A549 treated with CORT108297 at 1 μM for 4 hours (cell line): ENCODE data around the gene ABHD16A. TPM values are rescaled to one million over a fixed set of nuclear protein-coding genes. Genes with fewer than 3 reads are reported as not detected.

Experiments used
- total RNA-seq: library from RNA; stranded (reverse); fragments of 200-300 nt; extraction: Qiagen RNA extraction; gene quantifications from 5 replicates; pipeline ENCODE4 v1.2.3, GENCODE V29; 2022

The ABHD16A gene
- total RNA-seq, 1 experiment from 2014 or later, result 19.3 TPM

DNA sequence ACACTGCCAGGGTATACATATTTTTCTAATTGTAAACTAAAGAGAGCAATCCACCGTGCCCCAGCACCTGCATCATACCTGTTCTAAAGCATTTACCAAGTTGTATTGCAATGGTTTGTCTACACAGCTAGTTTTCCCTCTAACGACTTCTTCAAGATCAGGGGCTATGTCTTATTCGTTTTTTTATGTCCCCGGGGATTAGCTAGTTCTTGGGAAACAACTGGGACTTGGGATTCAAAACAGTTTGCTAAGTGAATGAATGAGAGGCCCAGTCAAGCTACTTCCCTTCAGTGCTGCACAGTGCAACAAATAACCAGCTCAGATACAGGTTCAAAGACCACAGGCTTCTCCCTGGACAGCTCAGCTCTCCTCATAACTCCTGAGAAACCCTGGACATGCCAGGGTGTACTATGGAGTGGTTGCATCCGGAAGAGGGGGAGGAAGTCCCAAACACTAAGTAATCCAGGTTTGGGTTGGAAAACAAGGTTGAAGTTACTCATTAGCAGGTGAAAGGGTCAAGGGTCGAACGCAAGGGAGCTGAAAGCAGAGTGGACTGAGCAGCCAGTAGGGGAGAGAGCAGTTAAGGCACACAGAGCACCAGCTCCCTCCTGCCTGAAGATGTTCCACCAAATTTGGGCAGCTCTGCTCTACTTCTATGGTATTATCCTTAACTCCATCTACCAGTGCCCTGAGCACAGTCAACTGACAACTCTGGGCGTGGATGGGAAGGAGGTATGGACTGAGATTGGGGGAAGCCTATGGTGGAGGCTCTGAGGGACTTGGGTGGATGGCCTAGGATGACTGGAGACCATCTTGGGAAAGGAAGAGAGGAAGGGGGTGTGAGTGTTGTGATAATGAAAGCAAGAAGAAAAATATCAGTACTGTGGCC lies 47.5 kb downstream of the ABHD16A start, which contains the start of gene APOM:
TSS of gene APOM (plus strand) at position 546 of the 889 bp plus-strand sequence. CDS start at position 619, 73 bp downstream.

Other genes starting within 250 kb of the ABHD16A start
- 7.0 to 9.3 TPM (median 7.4 TPM) in 5 replicates for gene MICB, start 205.2 kb downstream of the ABHD16A start, total RNA-seq
- not detected in 5 replicates for gene MCCD1, start 174.4 kb downstream of the ABHD16A start, total RNA-seq
- 321 to 413 TPM (median 373 TPM) in 5 replicates for gene DDX39B, start 161.3 kb downstream of the ABHD16A start, total RNA-seq
- 0.54 to 1.1 TPM (median 0.67 TPM) in 5 replicates for gene ATP6V1G2, start 156.7 kb downstream of the ABHD16A start, total RNA-seq
- 9.2 to 12.4 TPM (median 11.8 TPM) in 5 replicates for gene NFKBIL1, start 155.7 kb downstream of the ABHD16A start, total RNA-seq
- gene LTA, start 131.0 kb downstream of the ABHD16A start, total RNA-seq, result 0.11 to 0.23 TPM in 2 of 5 replicates, not detected in the others
- gene TNF, start 127.8 kb downstream of the ABHD16A start, total RNA-seq, result 0.06 to 0.36 TPM (median 0.09 TPM) in 4 of 5 replicates, not detected in the other
- gene LTB, start 120.9 kb downstream of the ABHD16A start, total RNA-seq, result 0.22 to 0.38 TPM (median 0.33 TPM) in 5 replicates
- gene LST1, start 117.0 kb downstream of the ABHD16A start, total RNA-seq, result 0.46 to 0.73 TPM in 2 of 5 replicates, not detected in the others
- not detected in 5 replicates for gene NCR3, start 110.3 kb downstream of the ABHD16A start, total RNA-seq
- not detected in 5 replicates for gene AIF1, start 88.1 kb downstream of the ABHD16A start, total RNA-seq
- gene PRRC2A, start 82.6 kb downstream of the ABHD16A start, total RNA-seq, result 69.6 to 93.6 TPM (median 87.5 TPM) in 5 replicates
- 114 to 156 TPM (median 146 TPM) in 5 replicates for gene BAG6, start 50.7 kb downstream of the ABHD16A start, total RNA-seq
- 2.9 to 4.1 TPM (median 3.0 TPM) in 5 replicates for gene APOM, start 47.4 kb downstream of the ABHD16A start, total RNA-seq
- gene C6orf47, start 42.5 kb downstream of the ABHD16A start, total RNA-seq, result 10.3 to 13.2 TPM (median 12.6 TPM) in 5 replicates
- gene GPANK1, start 38.3 kb downstream of the ABHD16A start, total RNA-seq, result 10.8 to 12.2 TPM (median 11.7 TPM) in 5 replicates
- gene CSNK2B, start 37.2 kb downstream of the ABHD16A start, total RNA-seq, result 165 to 184 TPM (median 170 TPM) in 5 replicates
- 3.8 to 5.0 TPM (median 4.3 TPM) in 5 replicates for gene LY6G5B, start 33.3 kb downstream of the ABHD16A start, total RNA-seq
- 1.1 to 2.0 TPM (median 1.6 TPM) in 5 replicates for gene LY6G5C, start 22.3 kb downstream of the ABHD16A start, total RNA-seq
- gene LY6G6F, start 3.5 kb upstream of the ABHD16A start, total RNA-seq, result not detected in 5 replicates
- gene LY6G6D, start 12.0 kb upstream of the ABHD16A start, total RNA-seq, result not detected in 5 replicates
- gene LY6G6C, start 18.4 kb upstream of the ABHD16A start, total RNA-seq, result 0.09 to 0.12 TPM (median 0.10 TPM) in 3 of 5 replicates, not detected in the others
- not detected in 5 replicates for gene MPIG6B, start 20.0 kb upstream of the ABHD16A start, total RNA-seq
- gene DDAH2, start 26.0 kb upstream of the ABHD16A start, total RNA-seq, result 28.8 to 35.0 TPM (median 32.1 TPM) in 5 replicates
- 497 to 519 TPM (median 513 TPM) in 5 replicates for gene CLIC1, start 33.2 kb upstream of the ABHD16A start, total RNA-seq
- 11.5 to 15.5 TPM (median 14.0 TPM) in 5 replicates for gene MSH5, start 36.7 kb upstream of the ABHD16A start, total RNA-seq
- 2.7 to 4.9 TPM (median 4.1 TPM) in 5 replicates for gene SAPCD1, start 59.3 kb upstream of the ABHD16A start, total RNA-seq
- gene VWA7, start 74.0 kb upstream of the ABHD16A start, total RNA-seq, result 1.5 to 2.0 TPM (median 1.8 TPM) in 5 replicates
- gene VARS1, start 92.4 kb upstream of the ABHD16A start, total RNA-seq, result 47.0 to 60.8 TPM (median 59.2 TPM) in 5 replicates
- gene LSM2, start 103.6 kb upstream of the ABHD16A start, total RNA-seq, result 48.5 to 67.7 TPM (median 60.4 TPM) in 5 replicates
- 1.5 to 2.2 TPM (median 1.8 TPM) in 5 replicates for gene HSPA1L, start 112.0 kb upstream of the ABHD16A start, total RNA-seq
- gene HSPA1A, start 112.2 kb upstream of the ABHD16A start, total RNA-seq, result 250 to 374 TPM (median 304 TPM) in 5 replicates
- 191 to 290 TPM (median 231 TPM) in 5 replicates for gene HSPA1B, start 124.4 kb upstream of the ABHD16A start, total RNA-seq
- 23.0 to 37.8 TPM (median 29.3 TPM) in 5 replicates for gene NEU1, start 159.5 kb upstream of the ABHD16A start, total RNA-seq
- 0.06 to 0.16 TPM in 2 of 5 replicates, not detected in the others for gene SLC44A4, start 175.7 kb upstream of the ABHD16A start, total RNA-seq
- gene EHMT2, start 194.4 kb upstream of the ABHD16A start, total RNA-seq, result 25.9 to 35.4 TPM (median 32.0 TPM) in 5 replicates
- 3.4 to 5.3 TPM (median 4.6 TPM) in 5 replicates for gene ZBTB12, start 198.8 kb upstream of the ABHD16A start, total RNA-seq
- 0.21 to 0.68 TPM (median 0.31 TPM) in 5 replicates for gene C2, start 224.4 kb upstream of the ABHD16A start, total RNA-seq
- gene CFB, start 242.8 kb upstream of the ABHD16A start, total RNA-seq, result 1.5 to 3.3 TPM (median 2.4 TPM) in 5 replicates